ENCODE results near the gene TNFRSF13B.

The TNFRSF13B gene

GRCh38 chr17:16945136-16945482 is 26.8 kb downstream of the TNFRSF13B start:
- Histone ChIP-seq H3K4me1 (ENCODE audit: low read length) (no peaks in the 10 kb centered on the region), H3K4me3 (ENCODE audit: low read length) (no peak overlapping the region), H3K27ac (ENCODE audit: low read length) (no peak overlapping the region), H3K36me3 (replicated peaks; ENCODE audit: low read depth, low read length) (peaks cover 76% of the 10 kb centered on the region), H3K4me2 (ENCODE audit: low read length) (no peak overlapping the region), H3K9me3 (ENCODE audit: insufficient read depth, low read length) (no peaks in the 10 kb centered on the region), H3K27me3 (ENCODE audit: low read depth, low read length) (no peaks in the 10 kb centered on the region), H4K20me1 (ENCODE audit: insufficient read depth, low read length) (peaks cover 92% of the 10 kb centered on the region), H3K79me2 (ENCODE audit: low read length) (peaks cover 96% of the 10 kb centered on the region), H2AFZ (ENCODE audit: low read depth, low read length) (no peak overlapping the region), H3K9ac (ENCODE audit: low read length) (no peak overlapping the region)
- TF ChIP-seq EZH2phosphoT487 (IDR thresholded peaks at IDR 0.05; ENCODE audit: low read depth) (no peak), CTCF (IDR thresholded peaks at IDR 0.05; ENCODE audit: low read depth, low read length) (no peak)

- TF ChIP-seq CTCF (IDR thresholded peaks at IDR 0.05; ENCODE audit: low read depth, low read length), result no peak
- Histone ChIP-seq H3K4me2 (ENCODE audit: low read length) (no peak overlapping the region), H3K9me3 (ENCODE audit: insufficient read depth, low read length) (no peaks in the 10 kb centered on the region), H3K4me1 (ENCODE audit: low read length) (no peaks in the 10 kb centered on the region), H3K27me3 (ENCODE audit: low read depth, low read length) (no peaks in the 10 kb centered on the region), H3K27ac (ENCODE audit: low read length) (no peak overlapping the region), H3K9ac (ENCODE audit: low read length) (no peak overlapping the region), H4K20me1 (ENCODE audit: insufficient read depth, low read length) (peaks cover 96% of the 10 kb centered on the region), H3K79me2 (ENCODE audit: low read length) (peaks cover 92% of the 10 kb centered on the region), H3K36me3 (replicated peaks; ENCODE audit: low read depth, low read length) (peaks cover 80% of the 10 kb centered on the region), H3K4me3 (ENCODE audit: low read length) (no peak overlapping the region), H2AFZ (ENCODE audit: low read depth, low read length) (no peak overlapping the region)
These were observed 27.4 kb downstream of the TNFRSF13B start for GRCh38 chr17:16944334-16945135.

GRCh38 chr17:16943541-16944333 is 28.2 kb downstream of the TNFRSF13B start:
- Histone ChIP-seq H3K36me3 (replicated peaks; ENCODE audit: low read depth, low read length) (peaks cover 76% of the 10 kb centered on the region), H3K9me3 (ENCODE audit: insufficient read depth, low read length) (no peaks in the 10 kb centered on the region), H3K9ac (ENCODE audit: low read length) (no peak overlapping the region), H3K4me1 (ENCODE audit: low read length) (no peaks in the 10 kb centered on the region), H3K4me2 (ENCODE audit: low read length) (no peak overlapping the region), H3K4me3 (ENCODE audit: low read length) (no peak overlapping the region), H3K27me3 (ENCODE audit: low read depth, low read length) (no peaks in the 10 kb centered on the region), H3K79me2 (ENCODE audit: low read length) (peaks cover 89% of the 10 kb centered on the region), H3K27ac (ENCODE audit: low read length) (no peak overlapping the region), H2AFZ (ENCODE audit: low read depth, low read length) (no peak overlapping the region), H4K20me1 (ENCODE audit: insufficient read depth, low read length) (peaks cover 97% of the 10 kb centered on the region)
- no peak for TF ChIP-seq EZH2phosphoT487 (IDR thresholded peaks at IDR 0.05; ENCODE audit: low read depth)
- TF ChIP-seq CTCF (IDR thresholded peaks at IDR 0.05; ENCODE audit: low read depth, low read length), result no peak

- Histone ChIP-seq H3K79me2 (ENCODE audit: low read length) (peaks cover 85% of the 10 kb centered on the region), H4K20me1 (ENCODE audit: insufficient read depth, low read length) (peaks cover 97% of the 10 kb centered on the region), H3K36me3 (replicated peaks; ENCODE audit: low read depth, low read length) (peaks cover 78% of the 10 kb centered on the region), H3K9me3 (ENCODE audit: insufficient read depth, low read length) (no peaks in the 10 kb centered on the region), H3K9ac (ENCODE audit: low read length) (no peak overlapping the region), H3K4me3 (ENCODE audit: low read length) (no peak overlapping the region), H3K4me1 (ENCODE audit: low read length) (no peaks in the 10 kb centered on the region), H2AFZ (ENCODE audit: low read depth, low read length) (no peak overlapping the region), H3K27me3 (ENCODE audit: low read depth, low read length) (no peaks in the 10 kb centered on the region), H3K4me2 (ENCODE audit: low read length) (no peak overlapping the region), H3K27ac (ENCODE audit: low read length) (no peak overlapping the region)
- TF ChIP-seq EZH2phosphoT487 (IDR thresholded peaks at IDR 0.05; ENCODE audit: low read depth) (no peak), CTCF (IDR thresholded peaks at IDR 0.05; ENCODE audit: low read depth, low read length) (no peak)
These were observed 28.9 kb downstream of the TNFRSF13B start for GRCh38 chr17:16943032-16943352.

All from OCI-LY3 (cell line).